Brain pericyte (primary cell): ENCODE results near the gene POLD1.
"Not testable (repeated sequence)": the region's sequence is repeated elsewhere in the genome, so short reads cannot be mapped to it uniquely, and the experiment has no call there.

Experiments
- DNase-seq: peaks from one replicate; pipeline ENCODE4 v3.0.0-alpha.2; 2012; ENCODE audit warnings: low read depth, low spot score

Gene POLD1

DNA sequence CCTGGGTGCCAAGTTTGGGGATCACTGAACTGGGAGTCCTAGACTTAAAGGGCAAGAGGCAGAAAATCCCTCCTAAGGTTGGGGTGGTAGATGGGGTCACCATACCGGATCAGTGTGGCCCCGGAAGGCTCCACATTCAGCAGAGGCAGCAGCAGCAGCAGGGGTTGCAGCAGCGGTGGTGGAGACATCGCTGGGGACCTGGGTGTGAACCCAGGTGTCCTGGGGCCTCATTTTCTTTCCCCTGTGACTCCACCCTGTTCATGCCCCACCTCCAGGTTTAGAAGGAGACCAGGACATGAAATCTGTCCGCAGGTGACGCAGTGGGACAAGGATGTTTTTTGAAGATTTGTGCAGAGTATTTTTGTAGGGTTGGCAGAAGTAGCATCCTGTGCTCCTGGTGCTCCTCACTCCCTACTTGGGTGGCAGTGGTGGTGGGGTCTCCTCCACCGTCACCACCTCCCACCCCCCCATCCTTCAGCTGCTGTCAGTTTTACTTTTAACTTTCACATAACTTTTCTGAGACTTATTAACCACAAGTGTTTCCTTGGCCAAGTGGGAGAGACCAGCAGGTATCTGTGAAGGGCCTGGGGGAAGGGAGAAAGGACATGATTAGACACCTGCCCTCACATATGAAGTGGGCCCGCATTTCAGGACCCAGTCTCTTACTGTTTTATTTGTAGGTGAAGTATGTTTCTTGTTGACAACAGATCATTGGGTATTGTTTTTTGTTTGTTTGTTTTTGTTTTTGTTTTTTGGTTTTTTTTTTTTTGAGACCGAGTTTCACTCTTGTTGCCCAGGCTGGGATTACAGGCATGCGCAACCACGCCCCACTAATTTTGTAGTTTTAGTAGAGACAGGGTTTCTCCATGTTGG lies 18.5 kb upstream of the POLD1 start, which contains the start of gene NAPSA:
TSS of gene NAPSA (minus strand) at position 206 of the 873 bp plus-strand sequence. CDS start at position 188, 18 bp downstream.
- no peak for DNase-seq

- peak; percentile 59 for DNase-seq
These were observed 15.2 kb upstream of the POLD1 start for GRCh38 chr19:50368649-50369570.

DNA sequence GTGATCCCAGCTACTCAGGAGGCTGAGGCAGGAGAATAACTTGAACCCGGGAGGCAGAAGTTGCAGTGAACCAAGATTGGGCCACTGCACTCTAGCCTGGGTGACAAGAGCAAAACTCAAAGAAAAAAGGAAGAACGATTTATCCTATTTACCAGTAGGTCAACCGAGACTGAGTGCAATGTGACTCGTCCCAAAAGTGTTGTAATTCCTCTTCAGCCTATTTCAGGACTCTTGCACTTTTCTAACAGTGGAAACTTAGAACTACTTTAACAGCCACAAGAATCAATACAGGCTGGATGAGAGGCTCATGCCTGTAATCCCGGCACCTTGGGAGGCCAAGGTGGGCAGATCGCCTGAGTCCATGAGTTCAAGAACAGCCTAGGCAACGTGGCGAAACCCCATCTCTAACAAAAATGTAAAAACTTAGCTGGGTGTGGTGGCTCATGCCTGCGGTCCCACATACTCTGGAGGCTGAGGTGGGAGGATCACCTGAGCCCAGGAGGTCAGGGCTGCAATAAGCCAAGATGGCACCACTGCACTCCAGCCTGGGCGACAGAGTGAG lies 12.2 kb upstream of the POLD1 start:
- no peak for DNase-seq

GRCh38 chr19:50376166-50377050 lies 7.7 kb upstream of the POLD1 start, which contains the start of gene NR1H2:
TSS of gene NR1H2 (plus strand) at chr19:50376457. CDS start at chr19:50377606, 1,149 bp downstream.
- DNase-seq: peak; percentile 87

DNA sequence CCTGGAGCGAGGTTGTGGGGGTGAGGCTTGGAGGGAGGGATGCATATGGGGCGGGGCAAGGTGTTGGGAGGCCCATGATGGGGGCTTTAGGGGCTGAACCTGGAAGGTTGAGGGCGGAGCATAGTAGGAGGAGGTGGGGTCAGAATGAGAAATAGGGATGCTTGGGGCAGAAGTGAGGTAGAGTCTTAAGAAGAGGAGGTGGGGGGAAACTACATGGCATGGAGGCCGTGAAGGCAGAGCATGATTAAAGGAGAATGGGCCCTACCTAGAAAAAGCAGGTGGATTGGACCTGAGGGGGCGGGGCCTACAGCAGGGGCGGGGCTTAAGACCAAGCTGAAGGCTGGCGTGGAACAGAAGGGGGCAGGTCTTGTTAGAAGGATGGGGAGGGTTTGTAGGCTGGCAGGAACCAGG lies 7.1 kb upstream of the POLD1 start:
- no peak for DNase-seq

DNA sequence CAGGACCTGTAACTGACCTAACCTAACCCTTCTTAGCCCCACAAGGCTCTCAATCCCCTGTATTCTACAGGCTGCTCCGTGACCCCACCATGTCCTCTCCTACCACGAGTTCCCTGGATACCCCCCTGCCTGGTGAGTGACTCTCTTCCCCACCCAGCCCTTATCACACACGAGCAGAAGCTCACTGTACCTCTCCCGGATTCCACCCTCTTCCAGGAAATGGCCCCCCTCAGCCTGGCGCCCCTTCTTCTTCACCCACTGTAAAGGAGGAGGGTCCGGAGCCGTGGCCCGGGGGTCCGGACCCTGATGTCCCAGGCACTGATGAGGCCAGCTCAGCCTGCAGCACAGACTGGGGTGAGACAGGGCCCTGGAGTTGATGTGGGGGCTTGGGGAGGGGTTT lies 6.6 kb upstream of the POLD1 start:
- DNase-seq: no peak

GRCh38 chr19:50378169-50378862 lies 5.8 kb upstream of the POLD1 start:
- no peak for DNase-seq

DNA sequence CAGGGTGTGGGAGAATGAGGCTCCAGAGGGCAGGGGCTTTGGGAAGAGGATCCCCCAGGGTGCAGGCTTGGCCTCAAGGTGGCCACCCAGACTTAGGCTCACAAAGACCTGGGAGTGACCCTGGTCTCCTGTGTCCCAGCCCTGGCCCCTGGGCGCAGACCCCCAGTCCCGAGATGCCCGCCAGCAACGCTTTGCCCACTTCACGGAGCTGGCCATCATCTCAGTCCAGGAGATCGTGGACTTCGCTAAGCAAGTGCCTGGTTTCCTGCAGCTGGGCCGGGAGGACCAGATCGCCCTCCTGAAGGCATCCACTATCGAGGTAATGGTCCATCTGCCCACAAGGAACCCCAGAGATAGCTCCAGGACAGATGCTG lies 5.3 kb upstream of the POLD1 start:
- no peak for DNase-seq

- DNase-seq: no peak
These were observed 4.5 kb upstream of the POLD1 start for GRCh38 chr19:50379602-50380001.

GRCh38 chr19:50380137-50380536 lies 4.0 kb upstream of the POLD1 start:
- no peak for DNase-seq

DNA sequence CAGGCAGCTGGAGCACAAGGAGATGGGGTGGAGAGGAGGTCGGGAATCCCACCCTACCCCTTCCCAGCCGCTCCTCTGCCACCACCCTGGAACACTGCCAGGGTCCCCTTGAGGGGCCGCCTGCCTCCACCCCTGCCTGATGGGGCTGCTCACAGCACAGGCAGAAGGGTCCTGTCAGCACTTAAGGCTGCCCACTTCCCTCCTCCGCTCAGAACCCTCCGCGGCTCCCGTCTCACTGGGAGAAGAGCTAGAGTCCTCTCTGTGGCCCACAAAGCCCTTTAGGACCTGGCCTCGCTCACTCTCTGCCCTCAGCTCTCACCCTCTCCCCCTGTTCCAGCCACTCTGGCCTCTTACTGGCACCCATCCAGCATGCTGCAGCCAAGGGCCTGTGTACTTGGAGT lies 3.4 kb upstream of the POLD1 start:
- DNase-seq: no peak

DNA sequence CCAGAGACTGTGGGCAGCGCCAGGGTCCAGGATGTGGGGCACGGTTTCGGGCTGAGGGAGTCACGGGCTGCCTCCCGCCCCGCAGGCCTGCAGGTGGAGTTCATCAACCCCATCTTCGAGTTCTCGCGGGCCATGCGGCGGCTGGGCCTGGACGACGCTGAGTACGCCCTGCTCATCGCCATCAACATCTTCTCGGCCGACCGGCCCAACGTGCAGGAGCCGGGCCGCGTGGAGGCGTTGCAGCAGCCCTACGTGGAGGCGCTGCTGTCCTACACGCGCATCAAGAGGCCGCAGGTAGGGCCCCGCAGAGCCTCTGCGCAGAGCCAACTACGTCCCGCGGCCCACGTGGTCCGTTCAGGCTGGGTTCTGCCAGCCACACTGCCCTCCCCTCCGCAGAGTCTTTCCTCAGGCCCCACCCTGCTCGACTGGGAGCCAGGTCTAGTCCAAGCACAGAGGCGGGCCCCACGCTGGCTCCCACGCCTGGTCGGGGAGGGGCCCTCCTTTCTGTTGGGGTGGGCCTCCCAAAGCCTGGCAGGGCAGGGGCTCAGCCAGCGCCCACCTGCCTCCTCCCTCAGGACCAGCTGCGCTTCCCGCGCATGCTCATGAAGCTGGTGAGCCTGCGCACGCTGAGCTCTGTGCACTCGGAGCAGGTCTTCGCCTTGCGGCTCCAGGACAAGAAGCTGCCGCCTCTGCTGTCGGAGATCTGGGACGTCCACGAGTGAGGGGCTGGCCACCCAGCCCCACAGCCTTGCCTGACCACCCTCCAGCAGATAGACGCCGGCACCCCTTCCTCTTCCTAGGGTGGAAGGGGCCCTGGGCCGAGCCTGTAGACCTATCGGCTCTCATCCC lies 2.0 kb upstream of the POLD1 start:
- no peak for DNase-seq

DNA sequence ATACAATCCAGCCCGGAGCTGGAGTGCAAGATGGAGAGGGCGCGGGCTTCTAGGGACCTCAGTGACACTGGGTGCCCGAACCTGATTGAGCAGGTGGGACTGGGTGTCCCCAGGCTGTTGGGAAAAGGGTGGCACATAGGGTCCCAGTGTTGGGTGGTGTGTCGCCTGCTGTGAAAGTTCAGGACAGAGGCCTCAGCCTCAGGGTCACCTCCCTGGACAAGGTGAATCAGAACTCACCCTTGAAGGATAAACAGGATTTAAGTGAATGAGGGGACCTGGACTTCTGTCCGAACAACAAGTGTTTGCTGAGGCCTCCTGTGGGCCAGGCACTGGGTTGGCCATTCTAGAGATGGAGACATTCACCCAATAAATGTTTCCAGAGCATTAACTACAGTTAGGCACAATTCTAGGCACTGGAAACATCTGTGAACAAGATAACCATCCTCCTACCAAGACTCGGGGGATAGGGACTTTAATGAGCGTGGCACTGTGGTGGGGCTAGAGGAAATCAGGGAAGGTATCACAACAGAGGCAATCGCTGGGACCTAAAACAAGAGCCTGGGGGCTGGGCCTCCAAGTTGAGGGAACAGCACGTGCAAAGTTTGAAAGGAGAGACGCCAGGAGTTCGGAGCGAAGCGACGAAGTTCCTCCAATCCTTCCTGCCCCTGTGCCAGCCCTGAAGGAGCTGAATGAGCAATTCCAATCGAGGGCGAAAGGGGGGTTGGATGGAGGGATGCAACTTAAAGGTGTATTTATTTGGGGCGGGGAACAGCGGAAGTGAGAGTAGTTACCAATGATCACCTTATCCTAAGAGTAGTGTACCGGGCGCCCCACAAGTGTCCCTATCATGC lies 921 bp upstream of the POLD1 start:
- no peak for DNase-seq

GRCh38 chr19:50384685-50385535 lies 763 bp downstream of the POLD1 start:
- DNase-seq: no peak

DNA sequence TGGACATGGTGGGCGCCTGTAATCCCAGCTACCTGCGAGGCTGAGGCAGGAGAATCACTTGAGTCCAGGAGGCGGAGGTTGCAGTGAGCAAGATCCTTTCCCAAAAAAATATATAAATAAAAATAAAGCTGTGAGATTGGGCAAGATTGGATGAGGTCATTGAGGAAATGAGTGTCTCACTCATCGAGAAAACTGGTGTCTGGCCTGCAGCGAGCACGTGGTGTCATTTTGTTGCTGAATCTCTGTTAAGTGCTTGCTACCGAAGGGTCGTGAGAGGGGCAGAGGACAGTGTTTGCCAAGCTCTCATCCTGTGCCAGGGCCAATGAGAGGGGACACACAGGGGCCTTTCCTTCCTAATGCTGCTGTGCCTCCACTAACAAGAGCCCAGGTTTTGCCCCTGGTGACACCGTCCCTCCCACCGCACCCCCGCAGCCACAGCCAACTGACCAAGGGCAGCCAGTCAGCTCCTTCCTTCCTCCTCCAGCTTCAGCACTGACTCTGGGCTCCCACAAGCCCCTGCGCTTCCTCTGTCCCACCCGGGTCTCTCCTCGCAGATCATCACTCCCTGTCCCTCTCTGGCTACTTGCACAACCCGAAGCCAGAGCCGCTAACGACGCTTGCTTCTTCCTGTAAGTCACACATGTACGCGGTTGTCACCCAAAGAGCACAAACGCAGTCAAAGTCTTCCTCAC lies 3.2 kb downstream of the POLD1 start:
- no peak for DNase-seq

- no peak for DNase-seq
These were observed 3.7 kb downstream of the POLD1 start for GRCh38 chr19:50387868-50388245.

GRCh38 chr19:50390295-50390694 lies 6.1 kb downstream of the POLD1 start:
- not testable (repeated sequence) for DNase-seq
